22Rv1 (cell line): ENCODE results near the gene LONP2.
"Not testable (repeated sequence)": the region's sequence is repeated elsewhere in the genome, so short reads cannot be mapped to it uniquely, and the experiment has no call there.

ENCODE experiments used
- H3K27ac ChIP-seq: fragments of 450-650 bp; 2 replicates; pipeline ENCODE4 v1.5.1; 2017
- CTCF ChIP-seq: fragments of 450-650 bp; IDR thresholded peaks from 2 replicates; pipeline ENCODE4 v1.5.1; 2017; ENCODE audit warnings: mild to moderate bottlenecking
- ZFX ChIP-seq: fragments of 450-650 bp; IDR thresholded peaks from 2 replicates; pipeline ENCODE4 v1.6.1; 2017; ENCODE audit warnings: antibody characterized with exemption, borderline replicate concordance

Gene LONP2

GRCh38 chr16:48367441-48368049 is 123.4 kb downstream of the LONP2 start:
- no peak overlapping the region for H3K27ac ChIP-seq
- no peak for TF ChIP-seq ZFX
- no peak for TF ChIP-seq CTCF

GRCh38 chr16:48369765-48370164 is 125.7 kb downstream of the LONP2 start:
- H3K27ac ChIP-seq: no peak overlapping the region
- TF ChIP-seq CTCF: no peak
- no peak for TF ChIP-seq ZFX

- TF ChIP-seq CTCF: no peak
- H3K27ac ChIP-seq: no peak overlapping the region
Measured at GRCh38 chr16:48370229-48370628, 126.1 kb downstream of the LONP2 start.

GRCh38 chr16:48370668-48371392 is 126.7 kb downstream of the LONP2 start:
- H3K27ac ChIP-seq: not testable (repeated sequence)

GRCh38 chr16:48371393-48371780 is 127.3 kb downstream of the LONP2 start:
- H3K27ac ChIP-seq: no peak overlapping the region
- TF ChIP-seq CTCF (no peak), ZFX (no peak)

GRCh38 chr16:48372744-48373143 is 128.6 kb downstream of the LONP2 start:
- TF ChIP-seq CTCF: no peak
- no peak for TF ChIP-seq ZFX
- H3K27ac ChIP-seq: no peak overlapping the region

GRCh38 chr16:48373258-48374029 is 129.3 kb downstream of the LONP2 start:
- TF ChIP-seq CTCF: no peak
- H3K27ac ChIP-seq: no peak overlapping the region
